ENCODE results near the gene FGF2. TPM values are rescaled to one million over a fixed set of nuclear protein-coding genes. Genes with fewer than 3 reads are reported as not detected.
A peak's percentile ranks its signal among the peaks of the same experiment; 100 is the strongest.

FGF2 gene
- total and polyA plus RNA-seq, 4 donors = 0.52 to 1.4 (median 0.98) TPM

- peaks cover 12 to 19% (median 17%) of the 10 kb centered on the region in 4 donors for H3K4me1 ChIP-seq (ENCODE audit: control insufficient read depth in 4 of 4, insufficient read depth in 4 of 4, low read length in 3 of 4)
- H3K4me3 ChIP-seq (ENCODE audit: low read depth in 1 of 3, low read length in 3 of 3) = no peak overlapping the region
- no peaks in the 10 kb centered on the region for H3K27me3 ChIP-seq (ENCODE audit: control insufficient read depth in 4 of 4, insufficient read depth in 4 of 4, low read length in 3 of 4)
- H3K9me3 ChIP-seq (ENCODE audit: control insufficient read depth in 4 of 4, low read length in 3 of 4) = no peaks in the 10 kb centered on the region
- no peak overlapping the region for H3K9ac ChIP-seq (ENCODE audit: low read depth in 1 of 2, low read length in 2 of 2)
- TF ChIP-seq HNF4G (IDR thresholded peaks at IDR 0.05) = no peak
- no peak for TF ChIP-seq YY1 (IDR thresholded peaks at IDR 0.05)
- TF ChIP-seq RXRA (IDR thresholded peaks at IDR 0.05) = no peak
- no peak for TF ChIP-seq NR2F2 (IDR thresholded peaks at IDR 0.05)
- TF ChIP-seq CTCF (IDR thresholded peaks at IDR 0.05; ENCODE audit: low read depth, low read length, missing input control) = no peak
- no peak for TF ChIP-seq FOXA1 (IDR thresholded peaks at IDR 0.05)
- TF ChIP-seq RAD21 (IDR thresholded peaks at IDR 0.05) = no peak
- TF ChIP-seq FOXA2 (IDR thresholded peaks at IDR 0.05) = no peak
- TF ChIP-seq TAF1 (conservative IDR thresholded peaks at IDR 0.05) = no peak
- no peak for TF ChIP-seq ATF3 (IDR thresholded peaks at IDR 0.05)
- no peak for TF ChIP-seq HNF4A (conservative IDR thresholded peaks at IDR 0.05)
- TF ChIP-seq MAX (IDR thresholded peaks at IDR 0.05) = no peak
- no peak for TF ChIP-seq GABPA (IDR thresholded peaks at IDR 0.05 in 1 of 2, conservative IDR thresholded peaks at IDR 0.05 in 1 of 2)
- TF ChIP-seq REST (IDR thresholded peaks at IDR 0.05) = no peak
- no peak for TF ChIP-seq JUND (IDR thresholded peaks at IDR 0.05)
- TF ChIP-seq EGR1 (IDR thresholded peaks at IDR 0.05; ENCODE audit: low read depth in 2 of 2) = no peak
- peaks cover 0 to 5% (median 0%) of the 10 kb centered on the region in 4 donors for H3K36me3 ChIP-seq (ENCODE audit: control insufficient read depth in 4 of 4, insufficient read depth in 3 of 4, low read depth in 1 of 4, low read length in 3 of 4)
- no peak for DNase-seq (ENCODE audit: low spot score)
- 67% methylated on average over 5 of the region's 5 CpGs for WGBS
- H3K27ac ChIP-seq (ENCODE audit: low read depth in 1 of 2, low read length in 2 of 2) = no peak overlapping the region
Observed at GRCh38 chr4:122920473-122920872, 93.8 kb downstream of the FGF2 start.

- Histone ChIP-seq H3K36me3 (ENCODE audit: control insufficient read depth in 4 of 4, insufficient read depth in 3 of 4, low read depth in 1 of 4, low read length in 3 of 4) (peaks cover 0 to 4% (median 0%) of the 10 kb centered on the region in 4 donors), H3K27ac (ENCODE audit: low read depth in 1 of 2, low read length in 2 of 2) (no peak overlapping the region), H3K4me1 (ENCODE audit: control insufficient read depth in 4 of 4, insufficient read depth in 4 of 4, low read length in 3 of 4) (peaks cover 12 to 19% (median 17%) of the 10 kb centered on the region in 4 donors), H3K4me3 (ENCODE audit: low read depth in 1 of 3, low read length in 3 of 3) (peak overlapping the region in 2 of 3 donors; percentile 62 to 70), H3K27me3 (ENCODE audit: control insufficient read depth in 4 of 4, insufficient read depth in 4 of 4, low read length in 3 of 4) (no peaks in the 10 kb centered on the region), H3K9ac (ENCODE audit: low read depth in 1 of 2, low read length in 2 of 2) (peak overlapping the region in 1 of 2 donors; percentile 66), H3K9me3 (ENCODE audit: control insufficient read depth in 4 of 4, low read length in 3 of 4) (no peaks in the 10 kb centered on the region)
- DNase-seq (ENCODE audit: low spot score) = no peak
- TF ChIP-seq REST (IDR thresholded peaks at IDR 0.05) = no peak
- TF ChIP-seq YY1 (IDR thresholded peaks at IDR 0.05) = no peak
- no peak for TF ChIP-seq MAX (IDR thresholded peaks at IDR 0.05)
- 87% methylated on average over 5 of the region's 5 CpGs for WGBS
Observed at GRCh38 chr4:122921300-122921699, 94.7 kb downstream of the FGF2 start.

All from liver (tissue), 9 donors.